PC-9 (cell line): ENCODE results near the gene CHAD. TPM values are rescaled to one million over a fixed set of nuclear protein-coding genes. Genes with fewer than 3 reads are reported as not detected.
"Not testable (repeated sequence)": the region's sequence is repeated elsewhere in the genome, so short reads cannot be mapped to it uniquely, and the experiment has no call there.

Source experiments
- BruUV-seq: library from RNA; stranded (reverse); fragments of 400-500 nt; replicated peaks from 2 replicates; lab custom pipeline; 2021; lab: Mats Ljungman, UMichigan
- CTCF ChIA-PET: fragments of 300-600 bp; sonication (Branson Sonifier 250); formaldehyde crosslinking; loops from one replicate; lab custom pipeline; 2022; ENCODE audit warnings: antibody characterized with exemption; lab: Charles Lee
- POLR2A ChIA-PET: fragments of 300-600 bp; sonication (Branson Sonifier 250); formaldehyde crosslinking; loops from one replicate; lab custom pipeline; 2022; ENCODE audit warnings: antibody characterized with exemption; ENCODE audit not compliant: unreplicated experiment; lab: Charles Lee
- DNase-seq, 2 experiments: peaks; one replicate each; pipeline versions ENCODE4 v3.0.0 to v3.0.0-alpha.2; 2015 to 2022; ENCODE audit warnings: mixed read lengths in 1 of 2
- H2AFZ ChIP-seq: fragments of 200-600 bp; sonication (generic); 2 replicates; pipeline ENCODE4 v1.8.1; 2017; ENCODE audit warnings: antibody characterized with exemption
- H3F3A ChIP-seq: fragments of 200-600 bp; sonication (generic); 2 replicates; pipeline ENCODE4 v1.8.1; 2017; ENCODE audit warnings: antibody characterized with exemption, mild to moderate bottlenecking, low read depth; ENCODE audit not compliant: insufficient read depth
- H3K27ac ChIP-seq: fragments of 200-600 bp; sonication (generic); 2 replicates; pipeline ENCODE4 v1.6.1; 2016; ENCODE audit warnings: mixed run types
- H3K27me3 ChIP-seq: fragments of 200-600 bp; sonication (generic); 2 replicates; pipeline ENCODE4 v1.6.1; 2016; ENCODE audit warnings: low read depth, mixed run types; ENCODE audit not compliant: insufficient read depth
- H3K36me3 ChIP-seq: fragments of 200-600 bp; sonication (generic); 2 replicates; pipeline ENCODE4 v1.6.1; 2016; ENCODE audit warnings: low read depth, mixed run types
- H3K4me1 ChIP-seq: fragments of 200-600 bp; sonication (generic); replicated peaks from 2 replicates; pipeline ENCODE4 v1.6.1; 2016; ENCODE audit warnings: mixed run types; ENCODE audit not compliant: insufficient read depth
- H3K4me2 ChIP-seq: fragments of 200-600 bp; sonication (generic); 2 replicates; pipeline ENCODE4 v1.6.1; 2017; ENCODE audit warnings: mixed run types
- H3K4me3 ChIP-seq: fragments of 200-600 bp; sonication (generic); 2 replicates; pipeline ENCODE4 v1.6.1; 2016; ENCODE audit warnings: mixed run types
- H3K79me2 ChIP-seq: fragments of 200-600 bp; sonication (generic); 2 replicates; pipeline ENCODE4 v1.6.1; 2017; ENCODE audit warnings: low read depth, mixed run types
- H3K9me2 ChIP-seq: fragments of 200-600 bp; sonication (generic); 2 replicates; pipeline ENCODE4 v1.8.1; 2017; ENCODE audit warnings: mild to moderate bottlenecking; ENCODE audit not compliant: insufficient read depth
- H3K9me3 ChIP-seq: fragments of 200-600 bp; sonication (generic); 2 replicates; pipeline ENCODE4 v1.8.1; 2016; ENCODE audit warnings: low read depth; ENCODE audit not compliant: insufficient read depth
- H4K20me1 ChIP-seq: fragments of 200-600 bp; sonication (generic); 2 replicates; pipeline ENCODE4 v1.8.1; 2017; ENCODE audit not compliant: insufficient read depth
- CTCF ChIP-seq: fragments of 200-600 bp; sonication (generic); conservative IDR thresholded peaks from 2 replicates; pipeline ENCODE4 v1.6.1; 2017; ENCODE audit warnings: mixed run types, antibody characterized with exemption, mild to moderate bottlenecking, moderate library complexity
- EZH2 ChIP-seq: fragments of 200-600 bp; sonication (generic); IDR thresholded peaks from 2 replicates; pipeline ENCODE4 v1.8.0; 2017; ENCODE audit warnings: antibody characterized with exemption, low read depth
- intact Hi-C: fragments of 100-400 bp; cut with micrococcal nuclease; formaldehyde crosslinking; loops from one replicate; pipeline ENCODE4 v1.10.0; 2022; ENCODE audit not compliant: unreplicated experiment
- total RNA-seq: library from RNA; stranded (reverse); gene quantifications from 2 replicates; pipeline ENCODE4 v1.2.3, GENCODE V29; 2021

The CHAD gene
- total RNA-seq, 1 experiment from 2014 or later = not detected

GRCh38 chr17:50477976-50478375 lies 9.3 kb upstream of the CHAD start:
- peak overlapping the region; percentile 79 for H3K4me2 ChIP-seq
- peak overlapping the region; percentile 54; the same call in 1 of the 2 replicates for H3K27ac ChIP-seq
- intact Hi-C loops = loop anchor here (1.0 to 10.0 kb wide), 6 partner anchors 54 to 383 kb away; partner anchors contain the start of genes LRRC59, PDK2 and TMEM92
- H3K9me3 ChIP-seq = no peaks in the 10 kb centered on the region
- ChIA-PET POLR2A (interaction anchor here (0.6 kb wide), 1 partner anchor 162 kb away, joined by 3 read pairs; no protein-coding TSS in a partner anchor), CTCF (interaction anchor here (0.6 to 0.7 kb wide), 6 partner anchors 26 to 453 kb away, joined by 5 to 17 read pairs (median 12); no protein-coding TSS in a partner anchor)
- peaks cover 1% of the 10 kb centered on the region; the same call in 1 of the 2 replicates for H3K36me3 ChIP-seq
- peak overlapping the region; percentile 86 for H3K4me3 ChIP-seq
- no peaks in the 10 kb centered on the region for H3K9me2 ChIP-seq
- no peak for TF ChIP-seq CTCF
- TF ChIP-seq EZH2 = no peak
- H3K79me2 ChIP-seq = peaks cover 16% of the 10 kb centered on the region
- no peak for DNase-seq
- H4K20me1 ChIP-seq = no peaks in the 10 kb centered on the region; the same call in 1 of the 2 replicates
- H3K4me1 ChIP-seq = peaks cover 29% of the 10 kb centered on the region
- no TSS peak for BruUV-seq
- no peaks in the 10 kb centered on the region for H3K27me3 ChIP-seq
- peaks cover 56% of the 10 kb centered on the region for H3F3A ChIP-seq
- H2AFZ ChIP-seq = peak overlapping the region; percentile 83

GRCh38 chr17:50476545-50477315 lies 8.1 kb upstream of the CHAD start:
- ChIA-PET POLR2A (no interaction called here), CTCF (interaction anchor here (0.6 kb wide), 1 partner anchor 276 kb away, joined by 7 read pairs; no protein-coding TSS in a partner anchor)
- intact Hi-C loops = loop anchor here (10.0 kb wide), 2 partner anchors 202 to 382 kb away; partner anchors contain the start of genes PDK2 and TMEM92
- Histone ChIP-seq H3K4me2 (no peak overlapping the region), H3K27ac (no peak overlapping the region), H3K9me2 (no peaks in the 10 kb centered on the region), H2AFZ (no peak overlapping the region), H3K9me3 (no peaks in the 10 kb centered on the region), H4K20me1 (no peaks in the 10 kb centered on the region; the same call in 1 of the 2 replicates), H3K27me3 (no peaks in the 10 kb centered on the region), H3K4me3 (no peak overlapping the region), H3K36me3 (peaks cover 5% of the 10 kb centered on the region; the same call in 1 of the 2 replicates), H3F3A (peaks cover 56% of the 10 kb centered on the region), H3K4me1 (peaks cover 25% of the 10 kb centered on the region), H3K79me2 (peaks cover 16% of the 10 kb centered on the region)
- BruUV-seq = no TSS peak
- TF ChIP-seq CTCF (no peak), EZH2 (no peak)
- no peak for DNase-seq

GRCh38 chr17:50475775-50476544 lies 7.3 kb upstream of the CHAD start:
- H3K4me3 ChIP-seq, H4K20me1 ChIP-seq, H3K9me2 ChIP-seq, H3K9me3 ChIP-seq, H3K27me3 ChIP-seq, H3K4me2 ChIP-seq, H3K27ac ChIP-seq, POLR2A ChIA-PET, BruUV-seq, H3K36me3 ChIP-seq, DNase-seq, H2AFZ ChIP-seq: not testable (repeated sequence)
- Histone ChIP-seq H3K79me2 (peaks cover 11% of the 10 kb centered on the region), H3K4me1 (peaks cover 20% of the 10 kb centered on the region), H3F3A (peaks cover 49% of the 10 kb centered on the region)
- intact Hi-C loops = loop anchor here (10.0 kb wide), 2 partner anchors 201 to 381 kb away; partner anchors contain the start of genes PDK2 and TMEM92
- CTCF ChIA-PET = interaction anchor here (0.6 kb wide), 1 partner anchor 276 kb away, joined by 7 read pairs; no protein-coding TSS in a partner anchor
